ENCODE measurements around the gene TUT7. TPM values are rescaled to one million over a fixed set of nuclear protein-coding genes. Genes with fewer than 3 reads are reported as not detected.
A peak's percentile ranks its signal among the peaks of the same experiment; 100 is the strongest.

Gene TUT7
- total RNA-seq, 2 donors from 2014 or later = 42.7 to 79.0 TPM

DNA sequence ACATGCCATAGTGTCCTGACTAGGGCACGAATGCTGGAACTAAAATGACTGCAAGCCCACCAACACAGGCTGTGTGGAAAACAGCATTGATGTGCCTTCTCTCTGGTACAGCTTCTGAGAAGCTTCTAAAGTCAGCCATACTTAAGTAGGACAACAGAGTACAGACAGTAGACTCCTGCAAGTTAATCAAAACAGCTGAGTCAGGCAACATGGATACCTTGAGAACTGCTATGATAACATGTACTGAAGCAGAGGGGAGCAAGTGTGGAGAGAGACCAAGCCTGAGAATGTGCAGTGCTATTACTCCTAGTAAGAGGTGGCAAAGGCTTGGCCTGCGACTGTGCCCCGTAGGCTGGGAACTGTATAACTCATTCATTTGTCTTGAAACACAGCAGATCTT lies 74.4 kb downstream of the TUT7 start:
- H3K27me3 Mint-ChIP-seq = no peaks in the 10 kb centered on the region
- no peak overlapping the region for H3K27ac Mint-ChIP-seq
- peaks cover 54% of the 10 kb centered on the region for H3K36me3 Mint-ChIP-seq (ENCODE audit: low read depth)
- H3K4me3 Mint-ChIP-seq = peak overlapping the region; percentile 89
- peaks cover 23% of the 10 kb centered on the region for H3K4me1 Mint-ChIP-seq
- no peak for ATAC-seq (replicated peaks)
- no peaks in the 10 kb centered on the region for H3K9me3 Mint-ChIP-seq

DNA sequence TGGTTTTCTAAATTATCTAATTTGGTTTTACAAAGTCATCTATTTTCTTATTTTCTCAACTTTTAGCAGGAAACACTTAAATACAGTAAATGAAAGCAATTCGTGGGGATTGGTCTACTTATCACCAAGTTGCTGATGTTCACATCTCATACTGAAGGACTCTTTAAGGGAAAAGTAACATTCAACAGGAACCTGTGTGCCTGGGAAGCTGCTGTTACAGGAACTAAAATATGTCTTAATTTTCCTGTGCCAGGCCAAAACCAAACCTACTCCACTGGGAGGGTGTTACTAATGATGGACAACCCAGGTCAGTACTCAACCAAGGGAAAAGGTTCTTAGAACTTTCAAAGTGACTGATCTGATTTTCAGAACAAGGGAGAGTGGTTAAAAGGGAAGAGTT lies 77.1 kb downstream of the TUT7 start:
- no peak for ATAC-seq (replicated peaks)
- no peaks in the 10 kb centered on the region for H3K27me3 Mint-ChIP-seq

DNA sequence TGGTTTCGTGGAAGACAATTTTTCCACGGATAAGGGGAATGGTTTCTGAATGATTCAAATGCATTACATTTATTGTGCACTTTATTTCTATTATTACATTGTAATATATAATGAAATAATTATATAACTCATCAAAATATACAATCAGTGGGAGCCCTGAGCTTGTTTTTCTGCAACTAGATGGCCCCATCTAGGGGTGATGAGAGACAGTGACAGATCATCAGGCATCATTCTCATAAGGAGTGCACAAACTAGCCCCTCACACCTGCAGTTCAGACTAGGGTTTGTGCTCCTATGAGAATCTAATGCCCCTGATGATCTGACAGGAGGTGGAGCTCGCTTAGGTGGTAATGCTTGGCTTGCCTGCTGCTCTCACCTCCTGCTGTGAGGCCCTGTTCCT lies 78.2 kb downstream of the TUT7 start:
- Mint-ChIP-seq H3K9me3 (no peaks in the 10 kb centered on the region), H3K4me3 (no peak overlapping the region), H3K36me3 (ENCODE audit: low read depth) (peaks cover 85% of the 10 kb centered on the region), H3K4me1 (peaks cover 19% of the 10 kb centered on the region), H3K27me3 (no peaks in the 10 kb centered on the region), H3K27ac (no peak overlapping the region)
- ATAC-seq (replicated peaks) = no peak

More for the DNA sequence above, 77.1 kb downstream of the TUT7 start:
- Mint-ChIP-seq H3K27ac (no peak overlapping the region), H3K36me3 (ENCODE audit: low read depth) (peaks cover 82% of the 10 kb centered on the region), H3K9me3 (no peaks in the 10 kb centered on the region), H3K4me1 (peaks cover 19% of the 10 kb centered on the region), H3K4me3 (no peak overlapping the region)

- no peak for ATAC-seq (replicated peaks)
Observed at GRCh38 chr9:86274821-86275643, 79.2 kb downstream of the TUT7 start.

GRCh38 chr9:86272221-86272620 lies 82.0 kb downstream of the TUT7 start:
- Mint-ChIP-seq H3K4me3 (no peak overlapping the region), H3K4me1 (peaks cover 4% of the 10 kb centered on the region), H3K36me3 (ENCODE audit: low read depth) (peaks cover 73% of the 10 kb centered on the region), H3K27ac (no peak overlapping the region), H3K27me3 (no peaks in the 10 kb centered on the region), H3K9me3 (no peaks in the 10 kb centered on the region)
- ATAC-seq (replicated peaks) = no peak

More at GRCh38 chr9:86274821-86275643, 79.2 kb downstream of the TUT7 start:
- no peaks in the 10 kb centered on the region for H3K9me3 Mint-ChIP-seq
- H3K4me1 Mint-ChIP-seq = peaks cover 17% of the 10 kb centered on the region
- H3K27me3 Mint-ChIP-seq = no peaks in the 10 kb centered on the region
- no peak overlapping the region for H3K27ac Mint-ChIP-seq
- peaks cover 80% of the 10 kb centered on the region for H3K36me3 Mint-ChIP-seq (ENCODE audit: low read depth)
- no peak overlapping the region for H3K4me3 Mint-ChIP-seq

DNA sequence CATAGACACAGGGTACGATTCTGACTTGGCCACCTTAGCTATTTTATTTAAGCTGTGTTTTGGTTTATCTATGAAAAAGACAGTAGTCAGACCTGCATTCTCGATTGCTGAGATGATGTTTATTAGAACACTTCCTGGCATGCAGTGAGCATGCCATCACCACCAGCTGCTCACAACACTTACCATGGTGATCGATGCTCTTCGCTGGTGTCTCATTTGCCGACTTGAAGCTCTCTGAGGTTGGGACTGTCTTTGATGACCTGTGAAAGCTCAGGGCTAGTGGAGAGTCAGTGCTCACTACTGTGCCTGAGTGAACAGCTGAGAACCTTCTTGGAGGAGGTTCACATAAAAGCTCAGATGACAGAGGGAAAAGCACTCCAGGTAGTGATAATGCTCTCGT lies 90.3 kb downstream of the TUT7 start:
- no peaks in the 10 kb centered on the region for H3K4me1 Mint-ChIP-seq
- ATAC-seq (replicated peaks) = no peak
- H3K27ac Mint-ChIP-seq = no peak overlapping the region
- H3K9me3 Mint-ChIP-seq = no peaks in the 10 kb centered on the region
- no peaks in the 10 kb centered on the region for H3K27me3 Mint-ChIP-seq
- no peak overlapping the region for H3K4me3 Mint-ChIP-seq
- peaks cover 71% of the 10 kb centered on the region for H3K36me3 Mint-ChIP-seq (ENCODE audit: low read depth)

- no peak for ATAC-seq (replicated peaks)
- no peaks in the 10 kb centered on the region for H3K9me3 Mint-ChIP-seq
- no peak overlapping the region for H3K27ac Mint-ChIP-seq
- no peaks in the 10 kb centered on the region for H3K4me1 Mint-ChIP-seq
- H3K27me3 Mint-ChIP-seq = no peaks in the 10 kb centered on the region
- peaks cover 64% of the 10 kb centered on the region for H3K36me3 Mint-ChIP-seq (ENCODE audit: low read depth)
- H3K4me3 Mint-ChIP-seq = no peak overlapping the region
Observed at GRCh38 chr9:86262492-86262891, 91.7 kb downstream of the TUT7 start.

GRCh38 chr9:86259557-86259956 lies 94.7 kb downstream of the TUT7 start, which contains the start of gene C9orf153:
Gene C9orf153, minus strand, starts transcription at chr9:86259657. Its CDS starts 30,054 bp downstream, at chr9:86229603.
- Mint-ChIP-seq H3K4me1 (no peaks in the 10 kb centered on the region), H3K4me3 (no peak within 1 kb of the TSS), H3K9me3 (no peaks in the 10 kb centered on the region), H3K36me3 (ENCODE audit: low read depth) (peaks cover 42% of the 10 kb centered on the region), H3K27me3 (no peaks in the 10 kb centered on the region), H3K27ac (no peak within 1 kb of the TSS)
- no peak for ATAC-seq (replicated peaks)

DNA sequence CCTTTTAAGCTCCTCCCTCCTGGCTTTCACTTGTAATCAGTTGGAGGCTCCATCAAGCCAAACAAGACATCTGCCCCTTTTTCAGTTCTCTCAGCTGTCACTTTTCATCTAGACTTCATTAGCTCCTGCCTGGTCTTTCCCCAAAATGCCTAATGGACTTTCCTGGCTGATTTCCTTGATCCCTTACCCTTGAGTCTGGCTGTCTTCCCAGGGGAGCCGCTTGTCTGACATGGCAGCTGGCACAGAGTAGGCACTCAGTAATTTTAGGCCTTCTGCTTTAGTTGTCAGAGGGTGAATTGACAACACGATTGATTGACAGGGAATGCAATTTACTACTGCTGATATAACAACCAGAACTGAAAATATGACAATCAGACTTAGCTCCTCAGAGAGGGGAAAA lies 96.8 kb downstream of the TUT7 start:
- Mint-ChIP-seq H3K4me3 (no peak overlapping the region), H3K27ac (no peak overlapping the region), H3K4me1 (no peaks in the 10 kb centered on the region), H3K36me3 (ENCODE audit: low read depth) (peaks cover 20% of the 10 kb centered on the region), H3K9me3 (no peaks in the 10 kb centered on the region), H3K27me3 (peaks cover 3% of the 10 kb centered on the region)
- no peak for ATAC-seq (replicated peaks)

DNA sequence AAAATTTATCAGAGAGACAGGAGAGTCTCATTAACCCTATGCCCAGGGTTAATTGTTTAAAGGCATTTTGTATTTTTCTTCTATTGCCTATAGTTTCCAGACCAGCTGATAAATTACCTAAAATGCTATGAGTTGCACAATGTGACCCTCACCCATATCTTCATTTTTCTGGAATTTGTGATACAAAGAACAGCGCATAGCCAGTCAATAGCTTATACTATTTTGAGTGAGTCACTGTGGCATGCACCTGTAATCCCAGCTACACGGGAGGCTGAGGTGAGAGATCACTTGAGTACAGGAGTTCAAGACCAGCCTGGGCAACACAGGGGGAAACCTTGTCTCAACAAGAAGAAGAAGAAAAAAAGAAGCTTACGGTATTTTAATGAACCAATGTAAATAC lies 97.6 kb downstream of the TUT7 start:
- Mint-ChIP-seq H3K27ac (no peak overlapping the region), H3K36me3 (ENCODE audit: low read depth) (peaks cover 14% of the 10 kb centered on the region), H3K4me3 (no peak overlapping the region), H3K27me3 (peaks cover 3% of the 10 kb centered on the region), H3K9me3 (no peaks in the 10 kb centered on the region), H3K4me1 (no peaks in the 10 kb centered on the region)
- ATAC-seq (replicated peaks) = no peak

- H3K27ac Mint-ChIP-seq = no peak overlapping the region
- H3K9me3 Mint-ChIP-seq = no peaks in the 10 kb centered on the region
- H3K4me3 Mint-ChIP-seq = no peak overlapping the region
- H3K36me3 Mint-ChIP-seq (ENCODE audit: low read depth) = no peaks in the 10 kb centered on the region
- no peaks in the 10 kb centered on the region for H3K4me1 Mint-ChIP-seq
- peaks cover 11% of the 10 kb centered on the region for H3K27me3 Mint-ChIP-seq
- no peak for ATAC-seq (replicated peaks)
Observed at GRCh38 chr9:86253577-86253976, 100.6 kb downstream of the TUT7 start.

GRCh38 chr9:86252870-86253269 lies 101.3 kb downstream of the TUT7 start:
- H3K4me1 Mint-ChIP-seq = no peaks in the 10 kb centered on the region
- no peaks in the 10 kb centered on the region for H3K36me3 Mint-ChIP-seq (ENCODE audit: low read depth)
- ATAC-seq (replicated peaks) = no peak
- H3K9me3 Mint-ChIP-seq = no peaks in the 10 kb centered on the region
- H3K27me3 Mint-ChIP-seq = peaks cover 11% of the 10 kb centered on the region
- H3K4me3 Mint-ChIP-seq = no peak overlapping the region
- no peak overlapping the region for H3K27ac Mint-ChIP-seq

DNA sequence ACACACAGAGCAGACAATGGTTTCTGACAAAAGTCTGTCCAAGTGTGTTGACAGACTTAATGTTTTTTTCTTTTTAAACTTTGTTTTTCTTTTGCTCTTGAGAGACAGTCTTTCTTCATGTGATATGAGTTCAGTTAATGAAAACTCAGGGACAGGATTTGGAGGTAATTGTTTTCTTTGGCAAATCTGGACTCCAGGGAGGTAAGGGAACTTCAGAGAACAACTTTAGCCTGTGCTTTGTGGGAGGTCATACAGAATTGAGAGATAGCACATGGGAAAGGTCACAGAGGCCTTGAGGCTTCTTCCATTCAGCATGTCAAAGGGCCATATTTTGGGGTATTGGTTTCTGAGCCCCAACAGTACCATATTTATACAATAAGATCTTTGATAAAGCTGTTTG lies 104.1 kb downstream of the TUT7 start:
- Mint-ChIP-seq H3K9me3 (no peaks in the 10 kb centered on the region), H3K4me1 (peaks cover 3% of the 10 kb centered on the region), H3K4me3 (no peak overlapping the region), H3K27ac (no peak overlapping the region), H3K36me3 (ENCODE audit: low read depth) (no peaks in the 10 kb centered on the region), H3K27me3 (peaks cover 15% of the 10 kb centered on the region)
- no peak for ATAC-seq (replicated peaks)

DNA sequence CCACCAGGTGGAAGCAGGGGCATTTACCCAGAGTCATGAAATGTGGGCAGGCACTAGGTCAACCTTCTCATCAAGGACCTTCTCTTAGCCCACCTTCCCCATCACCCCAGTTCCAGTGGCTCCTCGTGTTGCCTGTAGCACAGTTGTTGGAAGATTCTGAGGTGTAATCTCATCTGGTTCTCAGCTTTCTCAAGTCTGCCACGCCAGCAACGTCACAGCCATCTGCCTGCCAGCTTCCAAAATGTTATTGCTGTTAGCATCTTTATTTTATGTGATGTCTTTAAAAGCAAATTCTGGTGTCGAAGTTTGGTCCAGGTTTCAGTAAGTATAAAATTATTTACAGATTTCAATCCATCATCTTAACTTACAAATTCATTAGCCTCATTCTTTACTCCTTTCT lies 105.5 kb downstream of the TUT7 start:
- Mint-ChIP-seq H3K9me3 (no peaks in the 10 kb centered on the region), H3K4me3 (no peak overlapping the region), H3K27ac (no peak overlapping the region)

GRCh38 chr9:86246752-86247161 lies 107.5 kb downstream of the TUT7 start:
- H3K27me3 Mint-ChIP-seq = peaks cover 12% of the 10 kb centered on the region
- H3K36me3 Mint-ChIP-seq (ENCODE audit: low read depth) = no peaks in the 10 kb centered on the region
- no peaks in the 10 kb centered on the region for H3K9me3 Mint-ChIP-seq
- peaks cover 3% of the 10 kb centered on the region for H3K4me1 Mint-ChIP-seq
- no peak for ATAC-seq (replicated peaks)
- no peak overlapping the region for H3K4me3 Mint-ChIP-seq
- H3K27ac Mint-ChIP-seq = no peak overlapping the region

More for the DNA sequence above, 105.5 kb downstream of the TUT7 start:
- H3K36me3 Mint-ChIP-seq (ENCODE audit: low read depth) = no peaks in the 10 kb centered on the region
- no peak for ATAC-seq (replicated peaks)
- peaks cover 15% of the 10 kb centered on the region for H3K27me3 Mint-ChIP-seq
- peaks cover 3% of the 10 kb centered on the region for H3K4me1 Mint-ChIP-seq
